HCT116 (cell line): ENCODE data around the gene ZNF628.

Experiments
- CTCF ChIP-seq, 3 experiments: fragments of 200-600 bp in 1 of 3; sonication (generic) in 1 of 3; IDR thresholded peaks in 2 of 3; conservative IDR thresholded peaks in 1 of 3; 2 replicates each; pipeline ENCODE4 v1.5.1; 2012 to 2017; ENCODE audit warnings: low read depth in 2 of 3, low read length in 2 of 3, antibody characterized with exemption in 1 of 3, borderline replicate concordance in 1 of 3, control low read depth in 1 of 3, mild to moderate bottlenecking in 1 of 3, mixed read lengths in 1 of 3, mixed run types in 1 of 3, moderate library complexity in 1 of 3; ENCODE audit not compliant: insufficient read depth in 1 of 3
- POLR2A ChIP-seq: IDR thresholded peaks from 2 replicates; pipeline ENCODE4 v1.7.0; 2011; ENCODE audit warnings: borderline replicate concordance; ENCODE audit not compliant: insufficient read depth, insufficient read length; ENCODE audit errors: extremely low read depth
- RAD21 ChIP-seq: IDR thresholded peaks from 2 replicates; pipeline ENCODE4 v1.6.1; 2012; ENCODE audit warnings: low read depth, mild to moderate bottlenecking

- TF ChIP-seq RAD21 (no peak), POLR2A (no peak), CTCF (IDR thresholded peaks at IDR 0.05 in 2 of 3, conservative IDR thresholded peaks at IDR 0.05 in 1 of 3; ENCODE audit: borderline replicate concordance in 1 of 3, insufficient read depth in 1 of 3, low read depth in 2 of 3, low read length in 2 of 3) (no peak)
Measured at GRCh38 chr19:55453511-55454260, 22.7 kb upstream of the ZNF628 start.
